NB4 (cell line): ENCODE data around the gene SELENOS.

Experiments used
- MYC ChIP-seq: IDR thresholded peaks from 2 replicates; pipeline ENCODE4 v1.6.1; 2011; ENCODE audit warnings: low read depth, low read length
- POLR2A ChIP-seq: IDR thresholded peaks from 2 replicates; pipeline ENCODE4 v1.6.1; 2011; ENCODE audit warnings: mild to moderate bottlenecking; ENCODE audit not compliant: insufficient read length; ENCODE audit errors: extremely low read depth
- TF ChIP-seq, protein P1 (sequence below): IDR thresholded peaks from one replicate; pipeline ENCODE4 v1.5.1; 2012; ENCODE audit warnings: low read depth, low read length

DNA sequence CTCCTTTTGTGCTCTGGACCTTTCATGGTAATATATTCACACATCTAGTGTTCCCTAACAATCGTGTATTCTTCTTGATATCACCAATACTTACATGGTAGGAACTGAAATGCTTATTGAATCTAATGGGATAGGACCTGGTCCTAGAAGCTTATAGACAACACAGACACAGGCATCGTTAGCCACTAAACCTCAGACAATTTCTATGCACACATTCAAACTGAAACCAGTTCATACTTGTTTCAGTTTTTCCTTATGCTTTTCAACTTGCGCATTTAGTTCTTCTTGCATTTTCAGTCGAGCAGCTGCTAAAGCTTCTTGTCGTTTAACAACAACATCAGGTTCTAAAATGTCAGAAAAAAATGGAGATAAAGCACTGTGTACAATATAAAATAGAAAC lies 2.3 kb downstream of the SELENOS start:
- TF ChIP-seq, protein P1, sequence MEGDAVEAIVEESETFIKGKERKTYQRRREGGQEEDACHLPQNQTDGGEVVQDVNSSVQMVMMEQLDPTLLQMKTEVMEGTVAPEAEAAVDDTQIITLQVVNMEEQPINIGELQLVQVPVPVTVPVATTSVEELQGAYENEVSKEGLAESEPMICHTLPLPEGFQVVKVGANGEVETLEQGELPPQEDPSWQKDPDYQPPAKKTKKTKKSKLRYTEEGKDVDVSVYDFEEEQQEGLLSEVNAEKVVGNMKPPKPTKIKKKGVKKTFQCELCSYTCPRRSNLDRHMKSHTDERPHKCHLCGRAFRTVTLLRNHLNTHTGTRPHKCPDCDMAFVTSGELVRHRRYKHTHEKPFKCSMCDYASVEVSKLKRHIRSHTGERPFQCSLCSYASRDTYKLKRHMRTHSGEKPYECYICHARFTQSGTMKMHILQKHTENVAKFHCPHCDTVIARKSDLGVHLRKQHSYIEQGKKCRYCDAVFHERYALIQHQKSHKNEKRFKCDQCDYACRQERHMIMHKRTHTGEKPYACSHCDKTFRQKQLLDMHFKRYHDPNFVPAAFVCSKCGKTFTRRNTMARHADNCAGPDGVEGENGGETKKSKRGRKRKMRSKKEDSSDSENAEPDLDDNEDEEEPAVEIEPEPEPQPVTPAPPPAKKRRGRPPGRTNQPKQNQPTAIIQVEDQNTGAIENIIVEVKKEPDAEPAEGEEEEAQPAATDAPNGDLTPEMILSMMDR, result no peak
- TF ChIP-seq MYC (no peak), POLR2A (no peak)
